ENCODE results near the gene LRMDA.

DNA sequence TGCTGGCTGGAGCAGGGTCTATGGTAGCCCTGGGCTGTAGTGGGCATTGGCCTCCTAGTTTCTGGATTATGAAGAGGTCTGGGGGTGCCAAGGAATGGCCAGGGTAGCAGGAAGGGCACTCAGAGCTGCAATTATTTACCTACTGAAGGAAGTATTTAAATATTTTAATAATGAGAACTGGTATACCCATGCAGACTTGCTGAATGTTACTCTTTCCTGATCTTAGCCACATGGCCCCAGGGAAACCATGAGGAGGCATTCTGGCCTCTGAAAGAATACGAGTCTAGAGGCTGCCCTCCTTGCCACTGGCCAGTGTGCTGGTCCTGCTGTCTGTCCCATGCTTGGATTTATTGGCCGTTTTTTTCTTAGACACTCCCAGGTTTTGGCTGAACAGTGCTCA lies 599.7 kb downstream of the LRMDA start:
- TF ChIP-seq CTCF (conservative IDR thresholded peaks at IDR 0.05; ENCODE audit: low read length) (no peak), EZH2phosphoT487 (IDR thresholded peaks at IDR 0.05; ENCODE audit: borderline replicate concordance, low read depth, low read length) (no peak)

Data from OCI-LY7 (cell line).